ENCODE data around the gene C7orf57.

- TF ChIP-seq CTCF (IDR thresholded peaks at IDR 0.05): no peak
- TF ChIP-seq POLR2A (IDR thresholded peaks at IDR 0.05): no peak
- TF ChIP-seq POLR2AphosphoS5 (IDR thresholded peaks at IDR 0.05): no peak
- no peak for TF ChIP-seq EP300 (IDR thresholded peaks at IDR 0.05; ENCODE audit: low read depth)
Measured at GRCh38 chr7:48052748-48053147, 17.4 kb downstream of the C7orf57 start.
